Mucosa of descending colon (tissue), 3 donors: Measurements from ENCODE around the gene COL5A1. TPM values are rescaled to one million over a fixed set of nuclear protein-coding genes. Genes with fewer than 3 reads are reported as not detected.

Experiments used
- ATAC-seq: fragments of 200-7000 bp; cut with Tn5 transposase; one replicate; pipeline ENCODE4 v1.9.1; 2020; ENCODE audit warnings: mild to moderate bottlenecking, moderate library complexity
- DNase-seq, 3 donors: peaks; one replicate each; pipeline ENCODE4 v3.0.0-alpha.2; 2020
- H3K36me3 ChIP-seq: fragments of 200-600 bp; one replicate; pipeline ENCODE4 v1.8.0; 2021; ENCODE audit warnings: low read depth, mild to moderate bottlenecking
- H3K4me1 ChIP-seq: fragments of 200-600 bp; one replicate; pipeline ENCODE4 v1.8.0; 2021; ENCODE audit warnings: low read depth, mild to moderate bottlenecking
- H3K4me3 ChIP-seq: fragments of 200-600 bp; one replicate; pipeline ENCODE4 v1.8.0; 2021; ENCODE audit warnings: mild to moderate bottlenecking
- H3K9me3 ChIP-seq: fragments of 200-600 bp; one replicate; pipeline ENCODE4 v1.8.0; 2021; ENCODE audit warnings: mild to moderate bottlenecking
- CTCF ChIP-seq: fragments of 200-600 bp; IDR thresholded peaks from one replicate; pipeline ENCODE4 v1.8.0; 2022; ENCODE audit warnings: antibody characterized with exemption, mild to moderate bottlenecking
- intact Hi-C, 2 donors: fragments of 100-400 bp; cut with DNase I in 1 of 2; cut with micrococcal nuclease in 1 of 2; formaldehyde crosslinking; loops; one replicate each; pipeline versions ENCODE4 v1.11.0 to v1.11.1; 2022; cut with DNase I, micrococcal nuclease
- total RNA-seq, 3 donors: library from RNA; stranded (reverse); fragmentation: NEBNext Ultra II Directional in 2 of 3; extraction: Animal tissue kit (Norgen Biotek cat#: 25700) in 2 of 3; gene quantifications; one replicate each; pipeline versions ENCODE4 v1.2.1 to v1.2.4, GENCODE V29; 2021 to 2023
- donor health status: DM: no; HTN: no; CAD: no; lungs with moderate emphysema.
- donor health status: DM: no; HTN: no; CAD: no.
- donor health status: DM: no; HTN: yes; CAD: no.

COL5A1 gene
- total RNA-seq, 3 donors from 2014 or later: 8.6 to 62.3 (median 22.2) TPM

DNA sequence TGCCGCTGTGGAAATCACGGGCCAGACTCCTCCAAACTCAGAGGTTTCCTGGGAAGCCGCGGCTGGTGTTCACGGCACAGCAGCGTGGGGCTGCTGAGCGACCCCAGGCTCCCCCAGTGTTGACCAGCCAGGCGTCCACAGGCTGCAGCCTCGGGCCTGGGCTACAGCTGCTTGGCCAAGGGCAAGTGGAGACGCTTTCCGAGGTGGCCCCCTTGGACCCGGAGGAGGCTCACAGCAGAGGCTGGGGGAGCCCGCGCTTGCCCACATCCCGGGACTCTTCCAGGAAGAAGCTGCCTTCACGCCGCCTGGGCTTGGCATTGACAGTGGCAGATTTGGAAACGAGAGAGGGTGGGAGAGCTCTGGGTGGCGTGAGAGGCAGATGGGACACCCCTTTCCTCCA is 186.0 kb downstream of the COL5A1 start:
- no peak for ATAC-seq
- Histone ChIP-seq H3K4me1 (no peaks in the 10 kb centered on the region), H3K36me3 (no peaks in the 10 kb centered on the region), H3K9me3 (no peaks in the 10 kb centered on the region), H3K4me3 (no peak overlapping the region)
- no peak for TF ChIP-seq CTCF
- intact Hi-C loops: no loop called here
- peak in 1 of 3 donors; percentile 27 for DNase-seq

GRCh38 chr9:134827993-134828392 is 186.4 kb downstream of the COL5A1 start:
- Histone ChIP-seq H3K4me3 (no peak overlapping the region), H3K4me1 (no peaks in the 10 kb centered on the region), H3K36me3 (no peaks in the 10 kb centered on the region), H3K9me3 (no peaks in the 10 kb centered on the region)
- ATAC-seq (no peak), DNase-seq (peak in 1 of 3 donors; percentile 16)
- no peak for TF ChIP-seq CTCF
- intact Hi-C loops: no loop called here

- no peak for TF ChIP-seq CTCF
- Histone ChIP-seq H3K9me3 (no peaks in the 10 kb centered on the region), H3K4me1 (no peaks in the 10 kb centered on the region), H3K4me3 (no peak overlapping the region), H3K36me3 (no peaks in the 10 kb centered on the region)
- DNase-seq (no peak), ATAC-seq (no peak)
- intact Hi-C loops: no loop called here
These were observed 187.3 kb downstream of the COL5A1 start for GRCh38 chr9:134828892-134829291.

DNA sequence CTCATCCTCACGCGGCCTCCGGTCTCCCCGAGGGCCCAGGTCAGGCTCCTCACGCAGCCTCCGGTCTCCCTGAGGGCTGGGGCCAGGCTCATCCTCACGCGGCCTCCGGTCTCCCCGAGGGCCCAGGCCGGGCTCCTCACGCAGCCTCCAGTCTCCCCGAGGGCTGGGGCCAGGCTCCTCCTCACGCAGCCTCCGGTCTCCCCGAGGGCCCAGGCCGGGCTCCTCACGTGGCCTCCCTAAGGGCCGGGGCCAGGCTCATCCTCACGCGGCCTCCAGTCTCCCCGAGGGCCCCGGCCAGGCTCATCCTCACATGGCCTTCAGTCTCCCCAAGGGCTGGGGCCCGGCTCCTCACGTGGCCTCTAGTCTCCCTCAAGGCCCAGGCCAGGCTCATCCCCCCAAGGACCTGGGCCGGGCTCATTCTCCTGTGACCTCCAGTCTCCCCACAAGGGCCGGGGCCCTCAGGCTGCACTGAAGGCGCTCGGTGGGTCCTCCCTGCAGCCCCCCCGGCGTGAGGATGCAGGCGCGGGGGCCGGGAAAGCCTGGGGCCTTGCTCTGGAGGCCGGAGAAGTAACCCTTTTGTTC is 187.8 kb downstream of the COL5A1 start:
- Histone ChIP-seq H3K4me3 (no peak overlapping the region), H3K36me3 (no peaks in the 10 kb centered on the region), H3K9me3 (no peaks in the 10 kb centered on the region), H3K4me1 (no peaks in the 10 kb centered on the region)
- TF ChIP-seq CTCF: no peak
- DNase-seq: peak in 1 of 3 donors; percentile 45
- intact Hi-C loops: no loop called here
- ATAC-seq: no peak

- no peaks in the 10 kb centered on the region for H3K9me3 ChIP-seq
- H3K4me1 ChIP-seq: no peaks in the 10 kb centered on the region
- H3K4me3 ChIP-seq: no peak overlapping the region
- DNase-seq (peak in 1 of 3 donors; percentile 27), ATAC-seq (no peak)
- no peaks in the 10 kb centered on the region for H3K36me3 ChIP-seq
- intact Hi-C loops: no loop called here
- no peak for TF ChIP-seq CTCF
These were observed 188.5 kb downstream of the COL5A1 start for GRCh38 chr9:134830126-134830525.
